Aorta (tissue), 5 donors: ENCODE results near the gene HNF1A. TPM values are rescaled to one million over a fixed set of nuclear protein-coding genes. Genes with fewer than 3 reads are reported as not detected.
"Not testable (repeated sequence)": the region's sequence is repeated elsewhere in the genome, so short reads cannot be mapped to it uniquely, and the experiment has no call there.

ENCODE experiments used
- ATAC-seq: fragments of 200-7000 bp; cut with Tn5 transposase; one replicate; pipeline ENCODE4 v1.9.1; 2022; ENCODE audit warnings: moderate library complexity; ENCODE audit not compliant: low FRiP score
- DNase-seq, 2 donors: peaks; one replicate each; pipeline ENCODE4 v3.0.0-alpha.2; 2020
- H3K27ac ChIP-seq, 2 donors: one replicate each; pipeline ENCODE4 v1.5.1; 2013; ENCODE audit warnings: low read length in 2 of 2, mild to moderate bottlenecking in 2 of 2, moderate library complexity in 2 of 2, control low read depth in 1 of 2, inconsistent platforms in 1 of 2, low read depth in 1 of 2
- H3K27me3 ChIP-seq, 2 donors: one replicate each; pipeline ENCODE4 v1.6.1; 2013; ENCODE audit warnings: control low read depth in 1 of 2, low read length in 1 of 2, mild to moderate bottlenecking in 1 of 2, moderate library complexity in 1 of 2; ENCODE audit not compliant: insufficient read depth in 2 of 2, control insufficient read depth in 1 of 2
- H3K36me3 ChIP-seq, 2 donors: one replicate each; pipeline ENCODE4 v1.6.1; 2013; ENCODE audit warnings: control low read depth in 1 of 2, low read length in 1 of 2, mild to moderate bottlenecking in 1 of 2; ENCODE audit not compliant: insufficient read depth in 2 of 2, control insufficient read depth in 1 of 2
- H3K4me1 ChIP-seq, 2 donors: one replicate each; pipeline ENCODE4 v1.6.1; 2013; ENCODE audit warnings: low read length in 2 of 2, control low read depth in 1 of 2, mild to moderate bottlenecking in 1 of 2, moderate library complexity in 1 of 2; ENCODE audit not compliant: insufficient read depth in 2 of 2, control insufficient read depth in 1 of 2
- H3K4me3 ChIP-seq, 2 donors: one replicate each; pipeline ENCODE4 v1.5.1; 2013; ENCODE audit warnings: low read length in 2 of 2, control low read depth in 1 of 2, mild to moderate bottlenecking in 1 of 2
- H3K9me3 ChIP-seq: one replicate; pipeline ENCODE4 v1.6.1; 2013; ENCODE audit warnings: mild to moderate bottlenecking, low read length; ENCODE audit not compliant: control insufficient read depth
- WGBS, 2 donors: extraction: QIAGEN DNeasy Blood & Tissue Kit; methylation state at CpG; one replicate each; pipeline ENCODE4 v1.1.7; 2013; 5-methylcytosine and 5-hydroxymethylcytosine counted together
- intact Hi-C, 2 donors: fragments of 100-400 bp; cut with DNase I; formaldehyde crosslinking; loops; one replicate each; pipeline versions ENCODE4 v1.14.2 to v1.15.0; 2022
- polyA plus RNA-seq, 2 donors: library from polyadenylated mRNA; stranded (reverse); fragments of 200-250 nt; gene quantifications; one replicate each; pipeline ENCODE4 v1.2.3, GENCODE V29; 2013
- total RNA-seq, 2 donors: library from RNA; stranded (reverse); fragmentation: NEBNext Ultra II Directional; extraction: Animal tissue kit (Norgen Biotek cat#: 25700); gene quantifications; one replicate each; pipeline ENCODE4 v1.2.1, GENCODE V29; 2021
- donor health status: healthy with polysubstance abuse.
- donor health status: Bipolar disorder and iron deficiency.
- donor health status: DM: no; HTN: no; CAD: no.
- donor health status: DM: no; HTN: no; CAD: no.
- donor health status: DM: yes; HTN: yes; CAD: no.

Gene HNF1A
- total and polyA plus RNA-seq, 4 donors = 0.18 to 5.4 TPM; not detected in 2

GRCh38 chr12:120938496-120938895 is 39.8 kb upstream of the HNF1A start:
- Histone ChIP-seq H3K27me3 (no peaks in the 10 kb centered on the region), H3K27ac (no peak overlapping the region), H3K36me3 (no peaks in the 10 kb centered on the region), H3K4me3 (no peak overlapping the region), H3K4me1 (no peaks in the 10 kb centered on the region), H3K9me3 (no peaks in the 10 kb centered on the region)
- DNase-seq (peak in 1 of 2 donors; percentile 1), ATAC-seq (no peak)
- intact Hi-C loops = no loop called here
- WGBS, 2 donors = 71 to 91% methylated on average over 3 of the region's 3 CpGs

GRCh38 chr12:120939523-120939922 is 38.8 kb upstream of the HNF1A start:
- H3K9me3 ChIP-seq = no peaks in the 10 kb centered on the region
- DNase-seq (peak; percentile 40 to 81), ATAC-seq (no peak)
- no peaks in the 10 kb centered on the region for H3K27me3 ChIP-seq
- no peaks in the 10 kb centered on the region for H3K4me1 ChIP-seq
- H3K4me3 ChIP-seq = no peak overlapping the region
- H3K27ac ChIP-seq = no peak overlapping the region
- H3K36me3 ChIP-seq = no peaks in the 10 kb centered on the region
- intact Hi-C loops = no loop called here
- 12 to 21% methylated on average over 3 of the region's 3 CpGs for WGBS, 2 donors

DNA sequence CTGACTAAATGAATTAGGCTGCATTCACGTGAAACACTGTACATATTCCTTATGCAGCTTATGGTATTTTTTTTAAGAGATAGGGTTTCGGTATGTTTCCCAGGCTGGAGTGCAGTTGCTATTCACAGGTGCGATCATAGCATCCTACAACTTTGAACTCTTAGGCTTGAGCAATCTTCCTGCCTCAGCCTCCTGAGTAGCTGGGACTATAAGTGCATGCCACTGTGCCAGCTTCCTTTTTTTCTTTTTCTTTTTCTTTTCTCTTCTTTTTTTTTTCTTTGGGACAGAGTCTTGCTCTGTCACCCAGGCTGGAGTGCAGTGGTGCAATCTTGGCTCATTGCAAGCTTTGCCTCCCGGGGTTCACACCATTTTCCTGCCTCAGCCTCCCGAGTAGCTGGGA is 38.3 kb upstream of the HNF1A start:
- intact Hi-C loops = no loop called here
- ATAC-seq (no peak), DNase-seq (no peak)
- Histone ChIP-seq H3K27ac (no peak overlapping the region), H3K36me3 (no peaks in the 10 kb centered on the region), H3K9me3 (no peaks in the 10 kb centered on the region), H3K4me1 (no peaks in the 10 kb centered on the region), H3K27me3 (no peaks in the 10 kb centered on the region), H3K4me3 (no peak overlapping the region)
- 55 to 63% methylated on average over 5 of the region's 5 CpGs for WGBS, 2 donors

DNA sequence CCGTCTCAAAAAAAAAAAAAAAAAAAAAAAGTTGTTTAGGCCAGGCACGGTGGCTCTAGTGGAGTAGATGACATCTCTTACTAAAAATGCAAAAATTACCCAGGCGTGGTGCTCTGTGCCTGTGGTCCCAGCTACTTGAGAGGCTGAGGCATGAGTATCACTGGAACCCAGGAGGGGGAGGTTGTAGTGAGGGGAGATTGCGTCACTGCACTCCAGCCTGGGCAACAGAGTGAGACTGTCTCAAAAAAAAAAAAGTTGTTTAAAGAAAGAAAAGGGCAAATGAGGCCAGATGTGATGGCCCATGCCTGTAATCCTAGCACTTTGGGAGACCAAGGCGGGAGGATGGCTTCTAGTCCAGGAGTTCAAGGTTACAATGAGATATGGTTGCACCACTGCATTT is 37.5 kb upstream of the HNF1A start:
- no peaks in the 10 kb centered on the region for H3K36me3 ChIP-seq
- H3K27me3 ChIP-seq = no peaks in the 10 kb centered on the region
- no peak overlapping the region for H3K4me3 ChIP-seq
- H3K27ac ChIP-seq = no peak overlapping the region
- intact Hi-C loops = no loop called here
- DNase-seq (peak in 1 of 2 donors; percentile 16), ATAC-seq (no peak)
- H3K4me1 ChIP-seq = no peaks in the 10 kb centered on the region
- no peaks in the 10 kb centered on the region for H3K9me3 ChIP-seq
- 55 to 61% methylated on average over 4 to 5 of the region's 5 CpGs for WGBS, 2 donors

DNA sequence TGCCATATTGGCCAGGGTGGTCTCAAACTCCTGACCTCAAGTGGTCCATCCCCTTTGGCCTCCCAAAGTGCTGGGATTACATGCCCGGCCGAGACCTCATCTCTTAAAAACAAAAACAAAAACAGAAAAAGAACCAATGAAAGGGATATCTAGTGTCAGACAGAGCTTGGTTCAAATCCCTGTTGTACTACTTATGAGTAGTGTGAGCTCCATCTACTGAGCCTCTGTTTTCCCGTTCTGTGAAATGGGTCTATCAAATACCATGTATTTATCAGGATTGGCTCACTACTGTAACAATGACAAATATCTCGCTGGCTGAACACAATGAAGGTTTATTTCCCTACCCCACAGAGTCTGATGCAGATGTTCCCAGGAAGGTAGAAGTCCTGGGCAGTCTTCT is 36.9 kb upstream of the HNF1A start:
- Histone ChIP-seq H3K9me3 (no peaks in the 10 kb centered on the region), H3K27ac (no peak overlapping the region), H3K27me3 (no peaks in the 10 kb centered on the region), H3K4me1 (no peaks in the 10 kb centered on the region), H3K36me3 (no peaks in the 10 kb centered on the region), H3K4me3 (no peak overlapping the region)
- no peak for ATAC-seq
- WGBS, 2 donors = 89 to 92% methylated on average over 4 of the region's 4 CpGs
- no peak for DNase-seq
- intact Hi-C loops = no loop called here

GRCh38 chr12:120941846-120942405 is 36.4 kb upstream of the HNF1A start:
- no peaks in the 10 kb centered on the region for H3K36me3 ChIP-seq
- H3K9me3 ChIP-seq = no peaks in the 10 kb centered on the region
- no peak overlapping the region for H3K27ac ChIP-seq
- intact Hi-C loops = no loop called here
- WGBS, 2 donors = 60 to 66% methylated on average over 3 of the region's 3 CpGs
- no peaks in the 10 kb centered on the region for H3K27me3 ChIP-seq
- no peaks in the 10 kb centered on the region for H3K4me1 ChIP-seq
- H3K4me3 ChIP-seq = no peak overlapping the region
- peak in 1 of 2 donors; percentile 24 for DNase-seq
- ATAC-seq = no peak

GRCh38 chr12:120943482-120943881 is 34.9 kb upstream of the HNF1A start:
- intact Hi-C loops = no loop called here
- Histone ChIP-seq H3K27ac (no peak overlapping the region), H3K9me3 (no peaks in the 10 kb centered on the region), H3K4me3 (no peak overlapping the region), H3K27me3 (no peaks in the 10 kb centered on the region), H3K36me3 (no peaks in the 10 kb centered on the region), H3K4me1 (no peaks in the 10 kb centered on the region)
- WGBS, 2 donors = 72 to 75% methylated on average over 3 of the region's 3 CpGs
- DNase-seq (no peak), ATAC-seq (no peak)

GRCh38 chr12:120944645-120945217 is 33.6 kb upstream of the HNF1A start:
- H3K27ac ChIP-seq = no peak overlapping the region
- no peaks in the 10 kb centered on the region for H3K27me3 ChIP-seq
- no peaks in the 10 kb centered on the region for H3K9me3 ChIP-seq
- DNase-seq = peak; percentile 72 to 80
- H3K4me1 ChIP-seq = no peaks in the 10 kb centered on the region
- intact Hi-C loops = no loop called here
- WGBS, 2 donors = 46 to 47% methylated on average over 9 of the region's 9 CpGs
- no peaks in the 10 kb centered on the region for H3K36me3 ChIP-seq
- no peak overlapping the region for H3K4me3 ChIP-seq
- no peak for ATAC-seq

GRCh38 chr12:120945516-120945915 is 32.8 kb upstream of the HNF1A start:
- 87 to 88% methylated on average over 6 of the region's 6 CpGs for WGBS, 2 donors
- H3K4me3 ChIP-seq, H3K36me3 ChIP-seq, H3K27ac ChIP-seq, intact Hi-C loops, H3K9me3 ChIP-seq, H3K4me1 ChIP-seq, H3K27me3 ChIP-seq, DNase-seq, ATAC-seq: not testable (repeated sequence)
